SK-N-SH (cell line): ENCODE data around the gene RNF40. TPM values are rescaled to one million over a fixed set of nuclear protein-coding genes. Genes with fewer than 3 reads are reported as not detected.

ENCODE experiments used
- CTCF ChIA-PET: fragments of 300-600, 350-600 bp; formaldehyde crosslinking; extraction: SDS; loops from one replicate; lab custom pipeline; 2021; lab: Yijun Ruan, JAX
- POLR2A ChIA-PET: fragments of 350-600 bp; sonication (Branson Sonifier 250); formaldehyde crosslinking; extraction: SDS; loops from one replicate; lab custom pipeline; 2020; ENCODE audit warnings: antibody characterized with exemption, inconsistent platforms; lab: Yijun Ruan, JAX
- DNase-seq: peaks from one replicate; pipeline ENCODE4 v3.0.0; 2012
- H2AFZ ChIP-seq: fragments of 200-600 bp; sonication (generic); 2 replicates; pipeline ENCODE4 v1.8.1; 2016; ENCODE audit warnings: antibody characterized with exemption, mild to moderate bottlenecking, low read depth
- H3F3A ChIP-seq: fragments of 200-600 bp; sonication (generic); replicated peaks from 2 replicates; pipeline ENCODE3; 2016; ENCODE audit warnings: antibody characterized with exemption, mild to moderate bottlenecking; ENCODE audit not compliant: insufficient read depth
- H3K27ac ChIP-seq, 2 experiments: fragments of 200-500 bp in 1 of 2; fragments of 200-600 bp in 1 of 2; sonication (Bioruptor generic) in 1 of 2; sonication (generic), shearing (Covaris generic) in 1 of 2; 2 replicates each; pipeline versions ENCODE4 v1.5.1 to v1.6.1; 2014 to 2016; ENCODE audit warnings: low read depth in 2 of 2, inconsistent platforms in 1 of 2, low read length in 1 of 2, mild to moderate bottlenecking in 1 of 2, mixed read lengths in 1 of 2
- H3K27me3 ChIP-seq: fragments of 200-600 bp; sonication (generic), shearing (Covaris generic); 2 replicates; pipeline ENCODE4 v1.6.1; 2016; ENCODE audit warnings: mixed run types; ENCODE audit not compliant: insufficient read depth
- H3K36me3 ChIP-seq, 2 experiments: fragments of 200-500 bp in 1 of 2; fragments of 200-600 bp in 1 of 2; sonication (Bioruptor generic) in 1 of 2; sonication (generic) in 1 of 2; replicated peaks in 1 of 2; 2 replicates each; pipeline versions ENCODE3 to v1.5.1; 2014 to 2016; ENCODE audit warnings: low read length in 1 of 2, mild to moderate bottlenecking in 1 of 2; ENCODE audit not compliant: insufficient read depth in 2 of 2, control insufficient read depth in 1 of 2
- H3K4me1 ChIP-seq, 2 experiments: fragments of 200-500 bp in 1 of 2; fragments of 200-600 bp in 1 of 2; sonication (Bioruptor generic) in 1 of 2; sonication (generic), shearing (Covaris generic) in 1 of 2; 2 replicates each; pipeline versions ENCODE4 v1.5.1 to v1.6.1; 2014 to 2016; ENCODE audit warnings: low read depth in 1 of 2, low read length in 1 of 2, mixed run types in 1 of 2; ENCODE audit not compliant: insufficient read depth in 2 of 2, control insufficient read depth in 1 of 2
- H3K4me2 ChIP-seq: fragments of 200-600 bp; sonication (generic), shearing (Covaris generic); 2 replicates; pipeline ENCODE4 v1.6.1; 2017; ENCODE audit warnings: mixed run types
- H3K4me3 ChIP-seq, 2 experiments: fragments of 200-500 bp in 1 of 2; fragments of 200-600 bp in 1 of 2; sonication (Bioruptor generic) in 1 of 2; sonication (generic), shearing (Covaris generic) in 1 of 2; 2 replicates each; pipeline versions ENCODE4 v1.5.1 to v1.8.1; 2014 to 2016; ENCODE audit warnings: low read depth in 2 of 2, inconsistent platforms in 1 of 2, low read length in 1 of 2, mild to moderate bottlenecking in 1 of 2, mixed read lengths in 1 of 2, moderate library complexity in 1 of 2
- H3K79me2 ChIP-seq: fragments of 200-600 bp; sonication (generic); 2 replicates; pipeline ENCODE4 v1.8.1; 2017; ENCODE audit warnings: mild to moderate bottlenecking; ENCODE audit not compliant: insufficient read depth
- H3K9ac ChIP-seq: fragments of 200-600 bp; sonication (generic); 2 replicates; pipeline ENCODE4 v1.6.1; 2017; ENCODE audit warnings: mixed run types
- H3K9me2 ChIP-seq: fragments of 200-600 bp; sonication (generic); 2 replicates; pipeline ENCODE4 v1.6.1; 2017; ENCODE audit warnings: mixed run types
- H3K9me3 ChIP-seq: fragments of 200-600 bp; sonication (generic); 2 replicates; pipeline ENCODE4 v1.6.1; 2017; ENCODE audit warnings: mixed run types, mild to moderate bottlenecking, moderate library complexity
- H4K20me1 ChIP-seq: fragments of 200-600 bp; sonication (generic); 2 replicates; pipeline ENCODE4 v1.6.1; 2017; ENCODE audit warnings: mild to moderate bottlenecking, mixed run types; ENCODE audit not compliant: insufficient read depth
- EP300 ChIP-seq, 2 experiments: IDR thresholded peaks; 2 replicates each; pipeline versions ENCODE4 v1.4.0 to v1.6.1; 2012; ENCODE audit warnings: borderline replicate concordance in 1 of 2, low read depth in 1 of 2, low read length in 1 of 2
- FOXM1 ChIP-seq: IDR thresholded peaks from 2 replicates; pipeline ENCODE4 v1.4.0; 2012; ENCODE audit warnings: low read depth, mild to moderate bottlenecking
- GABPA ChIP-seq: IDR thresholded peaks from 2 replicates; pipeline ENCODE4 v1.4.0; 2012; ENCODE audit warnings: low read depth, mild to moderate bottlenecking
- JUND ChIP-seq: IDR thresholded peaks from 2 replicates; pipeline ENCODE4 v1.4.0; 2012
- MEF2A ChIP-seq: IDR thresholded peaks from 2 replicates; pipeline ENCODE4 v1.4.0; 2012; ENCODE audit warnings: low read depth, borderline replicate concordance
- MXI1 ChIP-seq: IDR thresholded peaks from 2 replicates; pipeline ENCODE4 v1.6.1; 2012; ENCODE audit warnings: mild to moderate bottlenecking, low read depth, low read length, improper control_type of control experiment
- NRF1 ChIP-seq: IDR thresholded peaks from 2 replicates; pipeline ENCODE4 v1.6.1; 2012; ENCODE audit warnings: low read depth, mild to moderate bottlenecking, low read length
- RCOR1 ChIP-seq: fragments of 150-350 bp; IDR thresholded peaks from 2 replicates; pipeline ENCODE4 v1.6.1; 2017; ENCODE audit warnings: antibody characterized with exemption, low read length
- RFX5 ChIP-seq: IDR thresholded peaks from 2 replicates; pipeline ENCODE4 v1.6.1; 2012; ENCODE audit warnings: mild to moderate bottlenecking, improper control_type of control experiment, low read length
- SMC3 ChIP-seq: IDR thresholded peaks from 2 replicates; pipeline ENCODE4 v1.6.1; 2012; ENCODE audit warnings: low read depth, low read length, improper control_type of control experiment
- TAF1 ChIP-seq: IDR thresholded peaks from 2 replicates; pipeline ENCODE4 v1.6.1; 2012; ENCODE audit warnings: low read depth, mild to moderate bottlenecking, low read length, moderate library complexity, borderline replicate concordance
- TEAD4 ChIP-seq: IDR thresholded peaks from 2 replicates; pipeline ENCODE4 v1.4.0; 2012; ENCODE audit warnings: mild to moderate bottlenecking, borderline replicate concordance; ENCODE audit not compliant: insufficient read depth
- USF2 ChIP-seq: fragments of 150-350 bp; IDR thresholded peaks from 2 replicates; pipeline ENCODE4 v1.6.1; 2017; ENCODE audit warnings: antibody characterized with exemption, low read length, low read depth, borderline replicate concordance
- WGBS: methylation state at CpG from one replicate; pipeline ENCODE4 v1.1.6; 2017; ENCODE audit warnings: low lambda C conversion rate; 5-methylcytosine and 5-hydroxymethylcytosine counted together
- polyA plus RNA-seq, 3 experiments: library from polyadenylated mRNA; depleted of rRNA; stranded (reverse); fragments of >200 nt; gene quantifications; 2 replicates each; pipeline ENCODE4 v1.2.3, GENCODE V29; 2012
- TF ChIP-seq, protein P1 (sequence below): IDR thresholded peaks from 2 replicates; pipeline ENCODE4; 2012
- TF ChIP-seq, protein P2 (sequence below): IDR thresholded peaks from 2 replicates; pipeline ENCODE4 v1.4.0; 2012; ENCODE audit warnings: low read depth, borderline replicate concordance

Gene RNF40
- polyA plus RNA-seq, 1 of the 3 experiments (the other 2 are of a cell fraction), result 49.8 TPM

DNA sequence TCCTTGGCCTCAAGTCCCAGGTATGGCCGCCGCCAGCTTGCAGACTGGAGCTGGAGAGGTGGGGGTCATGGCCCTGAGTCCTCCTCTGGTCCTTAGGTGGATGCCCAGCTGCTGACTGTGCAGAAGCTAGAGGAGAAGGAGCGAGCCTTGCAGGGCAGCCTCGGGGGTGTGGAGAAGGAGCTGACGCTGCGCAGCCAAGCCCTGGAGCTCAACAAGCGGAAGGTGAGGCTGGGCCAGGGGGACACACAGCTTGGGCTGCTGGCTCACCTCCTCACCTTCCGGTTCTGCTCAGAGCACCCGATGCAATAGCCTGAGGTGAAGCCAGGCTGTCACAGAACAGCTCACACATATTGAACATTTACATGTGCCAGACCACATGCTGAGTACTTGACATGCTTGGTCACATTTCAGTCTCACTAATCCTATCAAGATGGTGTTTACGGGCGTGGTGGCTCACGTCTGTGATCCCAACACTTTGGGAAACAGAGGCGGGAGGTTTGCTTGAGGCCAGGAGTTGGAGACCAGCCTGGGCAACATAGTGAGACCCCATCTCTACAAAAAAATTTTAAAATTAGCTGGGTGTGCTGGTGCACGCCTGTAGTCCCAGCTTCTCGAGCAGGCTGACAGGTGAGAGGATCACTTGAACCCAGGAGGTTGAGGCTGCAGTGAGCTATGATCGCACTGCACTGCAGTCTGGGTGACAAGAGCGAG, 7.4 kb downstream of the RNF40 start:
- H3K4me2 ChIP-seq, result no peak overlapping the region
- ChIA-PET POLR2A (no interaction called here), CTCF (interaction anchor here (1.3 kb wide), 1 partner anchor 15 kb away, joined by 3 read pairs; no protein-coding TSS in a partner anchor)
- no peak overlapping the region for H3K4me3 ChIP-seq
- H3K36me3 ChIP-seq, result peaks cover 40 to 79% of the 10 kb centered on the region in 2 experiments
- 93% methylated on average over 8 of the region's 17 CpGs for WGBS
- H3K27ac ChIP-seq, result no peak overlapping the region
- no peak overlapping the region for H3K9ac ChIP-seq
- no peak for DNase-seq
- H3K27me3 ChIP-seq, result no peaks in the 10 kb centered on the region
- no peaks in the 10 kb centered on the region for H3K9me3 ChIP-seq
- H3K79me2 ChIP-seq, result peaks cover 11% of the 10 kb centered on the region; the same call in 1 of the 2 replicates
- no peaks in the 10 kb centered on the region for H4K20me1 ChIP-seq
- TF ChIP-seq USF2, result no peak
- no peak for TF ChIP-seq MXI1
- TF ChIP-seq TEAD4, result no peak
- no peak for TF ChIP-seq JUND
- TF ChIP-seq MEF2A, result no peak
- no peak for TF ChIP-seq GABPA
- H3F3A ChIP-seq, result peaks cover 6% of the 10 kb centered on the region
- H3K9me2 ChIP-seq, result no peaks in the 10 kb centered on the region
- peaks cover 0 to 2% of the 10 kb centered on the region in 2 experiments; a peak in 1 of 4 replicates for H3K4me1 ChIP-seq
- H2AFZ ChIP-seq, result no peak overlapping the region

- 91% methylated on average over 9 of the region's 14 CpGs for WGBS
- CTCF ChIA-PET, result no interaction called here
- no peak overlapping the region for H3K9ac ChIP-seq
- DNase-seq, result no peak
- no peak overlapping the region for H3K4me2 ChIP-seq
- POLR2A ChIA-PET, result interaction anchor here (1.4 kb wide), 1 partner anchor 33 kb away, joined by 3 read pairs; no protein-coding TSS in a partner anchor
- H3K27ac ChIP-seq, result no peak overlapping the region
- no peaks in the 10 kb centered on the region for H3K9me2 ChIP-seq
- H4K20me1 ChIP-seq, result no peaks in the 10 kb centered on the region
- TF ChIP-seq GABPA (no peak), RFX5 (no peak), EP300 (IDR thresholded peaks at IDR 0.05; ENCODE audit: borderline replicate concordance in 1 of 2, low read depth in 1 of 2, low read length in 1 of 2) (no peak), NRF1 (no peak), MEF2A (no peak), TAF1 (no peak), SMC3 (no peak), RCOR1 (no peak), FOXM1 (no peak), MXI1 (no peak)
- TF ChIP-seq, protein P1, sequence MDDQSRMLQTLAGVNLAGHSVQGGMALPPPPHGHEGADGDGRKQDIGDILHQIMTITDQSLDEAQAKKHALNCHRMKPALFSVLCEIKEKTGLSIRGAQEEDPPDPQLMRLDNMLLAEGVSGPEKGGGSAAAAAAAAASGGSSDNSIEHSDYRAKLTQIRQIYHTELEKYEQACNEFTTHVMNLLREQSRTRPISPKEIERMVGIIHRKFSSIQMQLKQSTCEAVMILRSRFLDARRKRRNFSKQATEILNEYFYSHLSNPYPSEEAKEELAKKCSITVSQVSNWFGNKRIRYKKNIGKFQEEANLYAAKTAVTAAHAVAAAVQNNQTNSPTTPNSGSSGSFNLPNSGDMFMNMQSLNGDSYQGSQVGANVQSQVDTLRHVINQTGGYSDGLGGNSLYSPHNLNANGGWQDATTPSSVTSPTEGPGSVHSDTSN, result no peak
- TF ChIP-seq, protein P2, sequence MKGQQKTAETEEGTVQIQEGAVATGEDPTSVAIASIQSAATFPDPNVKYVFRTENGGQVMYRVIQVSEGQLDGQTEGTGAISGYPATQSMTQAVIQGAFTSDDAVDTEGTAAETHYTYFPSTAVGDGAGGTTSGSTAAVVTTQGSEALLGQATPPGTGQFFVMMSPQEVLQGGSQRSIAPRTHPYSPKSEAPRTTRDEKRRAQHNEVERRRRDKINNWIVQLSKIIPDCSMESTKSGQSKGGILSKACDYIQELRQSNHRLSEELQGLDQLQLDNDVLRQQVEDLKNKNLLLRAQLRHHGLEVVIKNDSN, result no peak
- H3K4me3 ChIP-seq, result no peak overlapping the region
- no peak overlapping the region for H2AFZ ChIP-seq
- H3K9me3 ChIP-seq, result no peaks in the 10 kb centered on the region
- H3K36me3 ChIP-seq, result peaks cover 30 to 59% of the 10 kb centered on the region in 2 experiments
- H3K4me1 ChIP-seq, result peaks cover 10 to 17% of the 10 kb centered on the region in 2 experiments; a peak in 3 of 4 replicates
- H3F3A ChIP-seq, result peaks cover 12% of the 10 kb centered on the region
- 0 out of 2 replicates have a peak, but pooled peaks cover 7% of the 10 kb centered on the region for H3K79me2 ChIP-seq
- H3K27me3 ChIP-seq, result no peaks in the 10 kb centered on the region
These were observed 9.6 kb downstream of the RNF40 start for GRCh38 chr16:30771726-30772125.
